NCI-H2171 (cell line): Measurements from ENCODE around the gene AGBL4.

ENCODE experiments used
- DNase-seq: peaks from one replicate; lab custom pipeline; 2025; lab: John Stamatoyannopoulos, UW

Gene AGBL4

DNA sequence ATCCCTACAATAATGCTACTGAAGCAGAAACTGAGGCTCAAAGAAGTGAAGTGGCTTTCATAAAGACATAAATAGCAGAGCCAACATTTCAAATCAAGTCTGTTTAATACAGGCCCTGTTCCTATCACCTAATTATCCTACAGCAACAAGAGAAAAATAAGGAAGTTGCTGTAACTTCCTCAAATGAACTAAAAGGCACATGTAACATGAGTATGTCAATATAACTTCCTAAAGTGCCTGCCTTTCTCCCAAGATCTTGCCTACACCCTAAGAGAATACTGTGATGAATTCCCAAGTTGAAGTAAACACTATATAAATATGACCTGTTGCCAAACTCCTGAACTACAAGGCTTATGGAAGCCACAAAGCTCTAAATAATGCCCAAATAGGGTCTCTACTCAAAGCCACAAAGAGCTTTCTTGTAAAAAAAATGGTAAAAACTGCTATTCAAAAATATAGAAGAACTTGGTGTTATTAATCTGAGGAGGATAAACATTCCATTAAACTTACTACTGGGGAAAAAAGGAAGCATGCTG, 1255.7 kb downstream of the AGBL4 start:
- no peak for DNase-seq

DNA sequence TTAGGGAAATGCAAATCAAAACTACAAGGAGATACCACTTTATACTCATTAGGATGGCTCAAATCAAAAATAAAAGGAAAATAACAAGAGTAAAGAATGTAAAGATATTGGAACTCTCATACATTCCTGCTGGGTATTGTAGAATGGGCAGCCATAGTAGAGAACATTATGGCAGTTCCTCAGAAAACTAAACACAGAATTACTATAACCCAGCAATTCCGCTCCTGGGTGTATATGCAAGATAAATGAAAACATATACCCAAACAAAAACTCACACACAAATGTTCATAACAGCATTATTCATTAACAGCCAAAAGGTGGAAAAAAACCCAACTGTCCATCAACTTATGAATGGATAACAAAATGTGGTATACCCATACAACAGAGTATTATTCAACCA, 1258.4 kb downstream of the AGBL4 start:
- no peak for DNase-seq

DNA sequence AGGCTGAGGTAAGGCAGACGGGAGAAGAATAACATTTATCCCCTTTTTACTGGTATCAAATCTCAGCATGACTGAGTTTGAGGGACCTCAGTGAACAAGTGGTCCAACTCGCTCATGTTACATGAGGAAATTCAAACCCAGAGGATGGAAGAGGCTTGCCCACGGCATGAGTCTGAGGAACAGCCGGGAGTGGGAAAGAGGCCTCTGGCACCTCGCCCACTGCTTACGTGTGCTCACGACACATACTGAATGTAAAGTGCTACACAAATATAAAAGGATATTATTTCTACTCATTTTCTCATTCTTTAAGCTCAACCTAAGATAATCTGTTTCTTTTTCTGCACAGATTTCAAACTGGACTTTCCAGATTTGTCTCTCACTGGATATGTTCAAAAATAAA, 1261.8 kb downstream of the AGBL4 start:
- no peak for DNase-seq

DNA sequence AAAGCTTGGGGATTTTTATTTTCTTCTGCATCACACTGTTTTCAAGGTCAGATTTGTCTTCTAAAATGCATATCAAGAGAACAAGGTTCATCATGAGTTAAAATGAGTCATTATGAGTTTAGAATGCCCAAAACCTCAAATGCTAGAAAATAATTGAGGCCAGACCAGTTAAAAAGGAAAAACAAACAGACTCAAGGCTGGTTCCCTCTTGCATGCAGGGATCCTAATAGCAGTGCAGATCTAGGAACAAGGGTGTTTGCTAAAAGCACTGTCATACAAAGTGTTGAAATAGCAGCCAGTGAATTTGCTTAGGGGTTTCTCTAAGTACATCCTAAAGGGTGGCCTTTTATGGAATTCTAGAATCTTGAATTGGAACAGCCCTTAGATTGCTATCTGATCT, 1262.3 kb downstream of the AGBL4 start:
- DNase-seq = no peak

DNA sequence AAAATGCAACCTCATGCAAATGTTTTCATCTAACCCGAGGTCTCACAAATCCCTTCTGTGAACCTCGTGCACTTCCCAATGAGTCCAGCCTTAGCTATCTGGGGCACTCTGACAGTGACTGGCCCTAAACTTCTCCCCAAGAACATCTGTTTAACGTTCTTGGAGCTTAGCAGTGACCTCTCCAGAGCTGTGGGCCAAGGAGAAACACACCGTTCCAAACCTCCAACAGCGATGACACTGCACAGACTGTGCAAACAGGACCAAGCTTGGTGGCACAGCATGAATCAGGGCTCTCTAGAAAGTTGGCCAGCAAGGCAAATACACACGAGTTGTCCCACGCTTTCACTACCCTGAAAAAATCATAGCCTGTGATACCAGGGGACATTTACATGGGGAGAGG, 1262.9 kb downstream of the AGBL4 start:
- no peak for DNase-seq

DNA sequence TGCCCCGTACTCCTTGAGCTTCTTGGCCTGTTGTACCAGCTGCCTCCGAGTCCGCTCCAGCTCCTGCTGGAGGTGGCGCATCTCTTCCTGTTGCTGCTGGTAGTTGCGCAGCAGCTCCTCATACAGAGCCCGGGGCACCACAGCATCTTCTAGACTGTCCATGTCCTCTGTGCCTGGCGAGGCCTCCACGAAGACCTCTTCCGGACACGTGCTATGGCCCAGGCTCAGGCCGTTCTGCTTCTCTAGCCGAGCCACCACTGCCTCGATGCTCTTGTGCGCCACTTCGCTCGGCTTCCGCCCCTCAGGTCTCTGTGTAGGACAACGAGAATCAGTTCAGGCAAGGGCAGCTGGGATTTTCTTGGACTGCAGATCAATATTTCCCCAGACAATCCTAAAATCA, 1264.8 kb downstream of the AGBL4 start:
- DNase-seq = no peak

DNA sequence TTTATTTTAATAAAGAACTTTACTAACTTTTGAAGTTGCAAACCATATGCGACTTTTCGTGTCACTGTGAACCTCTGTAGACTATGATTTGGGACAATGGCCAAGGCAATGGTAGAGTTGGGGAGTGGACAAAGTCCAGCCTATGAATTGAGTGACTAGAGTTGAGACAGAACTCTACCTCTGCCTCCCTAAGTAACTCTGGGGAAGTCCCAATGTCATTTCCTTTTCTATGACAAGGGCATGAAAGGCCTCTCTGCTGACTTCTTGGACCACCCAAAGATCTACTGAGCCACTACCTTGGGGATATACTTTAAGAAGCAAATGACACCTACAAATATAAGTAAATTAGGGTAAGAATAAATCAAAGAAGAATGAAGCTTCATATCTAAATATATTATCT, 1266.4 kb downstream of the AGBL4 start:
- no peak for DNase-seq

DNA sequence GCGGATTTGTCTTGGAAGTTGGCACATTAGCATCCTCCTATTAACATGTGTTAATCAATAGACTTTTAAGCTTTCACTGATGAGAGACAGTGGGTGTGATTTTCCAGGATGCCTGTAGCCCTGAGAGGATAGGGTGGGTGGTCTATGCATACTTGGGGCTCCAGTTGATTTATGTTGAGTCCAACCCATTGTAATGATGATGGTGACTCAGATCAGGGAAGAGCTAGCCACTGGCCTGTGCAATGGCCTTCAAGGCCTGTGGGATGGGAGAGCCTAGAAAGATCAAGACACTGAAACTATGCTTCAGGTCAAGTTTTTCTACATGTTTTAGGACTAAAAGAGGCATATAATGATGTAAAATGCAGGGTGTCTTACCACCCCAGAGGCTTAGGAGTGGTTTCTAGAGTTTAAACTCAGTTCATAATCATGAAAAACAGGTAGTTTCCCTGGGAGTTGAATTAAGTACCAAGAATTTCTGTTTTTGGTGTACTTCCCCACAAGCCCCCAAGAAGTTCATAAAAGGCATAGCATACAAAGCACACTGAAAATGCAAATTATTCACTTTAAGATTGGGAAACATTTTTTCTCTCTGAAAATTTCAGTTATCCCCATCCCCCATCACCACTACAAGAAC, 1267.0 kb downstream of the AGBL4 start:
- DNase-seq = no peak

DNA sequence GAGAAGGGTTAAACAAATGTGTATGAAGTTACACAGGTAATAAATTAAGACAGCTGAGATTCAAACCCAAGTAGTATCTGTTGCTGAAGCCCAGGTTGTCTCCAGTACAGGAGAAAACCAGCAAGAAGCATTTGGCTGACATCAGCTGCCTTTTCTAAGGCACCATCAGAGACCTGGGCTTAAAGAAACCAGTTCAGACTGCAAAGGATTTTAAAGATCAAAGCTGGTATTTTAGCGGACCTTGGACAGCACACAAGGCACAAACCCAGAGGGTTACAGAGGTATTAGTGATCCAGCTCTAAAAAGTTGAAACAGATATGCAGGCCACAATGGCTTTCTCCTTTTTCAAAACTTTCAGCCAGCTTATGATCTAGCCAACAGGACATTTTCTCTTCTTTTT, 1270.5 kb downstream of the AGBL4 start:
- DNase-seq = no peak

DNA sequence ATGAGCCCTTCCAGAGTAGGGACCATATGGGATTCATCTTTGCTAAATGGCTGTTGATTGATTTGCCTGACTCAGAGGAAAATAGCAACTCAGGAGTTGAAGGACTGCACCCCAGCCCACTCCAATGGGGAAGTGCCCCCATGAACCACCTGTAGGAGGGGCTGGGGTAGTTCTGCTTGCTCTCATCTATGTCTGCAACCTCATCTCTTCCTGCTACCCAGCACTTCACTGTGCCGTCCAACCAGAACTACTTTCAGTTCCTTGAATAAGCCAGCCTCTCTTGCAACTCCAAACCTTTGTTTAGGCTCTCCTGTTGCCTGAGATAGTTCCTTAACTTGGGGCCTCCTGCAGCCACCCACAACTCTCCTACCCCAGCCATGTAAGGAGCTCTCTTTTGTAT, 1273.6 kb downstream of the AGBL4 start:
- DNase-seq = no peak

DNA sequence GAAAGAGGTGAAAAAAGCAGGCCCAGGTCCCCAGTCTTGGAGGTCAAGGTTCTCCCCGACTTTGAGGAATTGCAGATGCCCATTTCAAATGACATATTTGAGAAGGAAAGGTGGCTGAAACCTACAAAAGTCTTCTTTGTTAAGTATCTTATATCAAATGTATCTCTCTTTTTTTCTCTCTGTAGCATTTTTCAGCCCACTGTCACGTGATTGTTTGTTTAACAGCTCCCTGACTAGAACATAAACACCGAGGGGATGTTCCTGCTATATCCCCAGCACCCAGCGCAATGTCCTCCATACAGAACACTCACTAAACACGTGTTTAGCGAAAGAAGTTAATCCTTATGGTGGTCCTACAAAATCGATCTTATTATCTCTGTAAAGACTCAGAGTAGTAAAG, 1274.7 kb downstream of the AGBL4 start:
- no peak for DNase-seq

DNA sequence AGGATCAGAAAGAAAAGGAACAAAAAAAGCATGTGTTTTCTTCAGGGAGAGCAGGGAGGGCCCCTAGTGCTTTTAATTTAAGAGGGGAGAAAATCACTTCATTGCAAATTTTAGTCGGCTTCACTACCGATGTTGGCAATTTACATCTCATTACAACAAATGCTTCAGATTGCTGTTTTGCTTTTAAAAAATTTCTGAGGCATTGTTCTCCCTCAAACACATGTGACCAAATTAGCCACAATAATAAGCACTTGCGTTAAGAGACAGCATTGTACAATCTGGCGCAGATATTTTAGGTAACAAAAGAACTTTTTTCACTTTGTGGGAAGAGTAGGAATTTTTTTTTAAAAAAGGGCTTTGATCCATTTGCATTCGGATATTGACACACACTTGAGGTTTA, 1276.8 kb downstream of the AGBL4 start:
- DNase-seq = no peak

DNA sequence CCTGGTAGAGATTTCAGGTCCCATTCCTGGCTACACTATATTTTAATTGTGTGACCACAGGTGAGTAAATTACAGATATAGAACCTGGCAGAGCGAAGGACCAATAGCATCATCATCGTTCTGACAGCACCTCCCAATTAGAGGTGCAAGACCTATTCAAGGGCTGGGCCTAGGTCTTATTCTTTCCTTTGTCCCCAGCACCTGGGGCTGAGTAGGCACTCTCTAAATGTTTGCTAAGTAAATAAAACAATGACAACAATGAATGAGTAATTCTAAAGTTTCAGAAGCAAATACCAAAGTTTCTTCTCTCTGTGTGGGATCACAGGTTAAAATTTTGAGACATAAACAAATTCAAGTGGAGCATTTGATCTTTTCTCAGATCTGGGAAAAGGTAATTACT, 1279.7 kb downstream of the AGBL4 start:
- DNase-seq = no peak

DNA sequence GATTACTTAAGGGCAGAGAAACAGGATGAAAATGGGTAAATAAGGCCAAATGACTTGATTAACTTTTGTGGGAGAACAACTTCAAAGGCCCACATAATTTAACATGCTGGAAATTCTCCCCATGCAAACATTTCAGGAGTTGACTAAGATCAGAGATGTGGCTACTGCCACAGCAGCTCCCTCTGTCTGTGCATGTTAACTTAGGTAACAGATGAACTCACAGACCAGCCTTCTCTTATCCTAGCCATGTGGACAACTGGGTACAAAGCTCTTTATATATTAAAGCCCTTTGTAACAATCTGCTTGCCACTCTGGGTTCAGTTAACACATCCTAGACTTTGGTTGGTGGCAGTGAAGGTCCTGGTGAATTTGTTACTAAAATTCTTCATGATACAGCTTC, 1280.3 kb downstream of the AGBL4 start:
- no peak for DNase-seq

DNA sequence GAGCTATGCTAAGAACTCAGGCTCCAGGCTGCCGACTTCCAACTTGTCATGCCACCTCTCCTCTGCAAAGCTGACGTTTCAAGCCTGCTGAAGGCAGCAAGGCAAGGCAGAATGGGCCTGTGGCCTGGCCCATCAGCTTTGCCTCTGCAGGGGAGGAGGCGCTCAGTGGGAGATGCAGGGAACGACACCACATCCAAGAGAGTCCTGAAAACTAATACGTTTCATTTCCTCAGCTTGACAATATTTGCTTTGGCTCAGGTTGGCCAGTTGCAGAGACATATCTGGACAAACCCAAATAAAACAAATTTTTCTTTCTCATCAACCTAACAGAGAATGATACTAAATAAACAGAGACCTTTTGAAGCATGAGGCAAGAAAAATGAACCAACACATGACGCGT, 1282.4 kb downstream of the AGBL4 start:
- no peak for DNase-seq

DNA sequence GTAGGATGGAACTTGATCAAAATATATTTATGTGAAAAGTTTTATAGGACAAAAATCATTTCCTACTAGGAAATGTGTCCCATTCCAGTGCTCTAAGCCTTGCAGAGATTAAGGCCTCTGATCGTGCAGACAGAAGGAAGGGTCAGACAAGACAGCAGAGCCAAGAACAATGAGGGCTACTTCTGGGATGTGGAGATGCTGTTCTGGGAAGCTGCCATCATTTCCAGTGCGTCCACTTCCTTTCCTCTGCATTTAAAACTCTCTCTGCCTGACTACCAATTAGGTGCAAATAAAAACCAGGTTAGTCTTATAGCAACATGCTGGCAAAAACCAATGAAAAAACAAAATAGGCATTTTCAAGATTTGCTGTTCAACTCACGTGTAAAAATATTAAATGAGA, 1283.1 kb downstream of the AGBL4 start:
- no peak for DNase-seq

DNA sequence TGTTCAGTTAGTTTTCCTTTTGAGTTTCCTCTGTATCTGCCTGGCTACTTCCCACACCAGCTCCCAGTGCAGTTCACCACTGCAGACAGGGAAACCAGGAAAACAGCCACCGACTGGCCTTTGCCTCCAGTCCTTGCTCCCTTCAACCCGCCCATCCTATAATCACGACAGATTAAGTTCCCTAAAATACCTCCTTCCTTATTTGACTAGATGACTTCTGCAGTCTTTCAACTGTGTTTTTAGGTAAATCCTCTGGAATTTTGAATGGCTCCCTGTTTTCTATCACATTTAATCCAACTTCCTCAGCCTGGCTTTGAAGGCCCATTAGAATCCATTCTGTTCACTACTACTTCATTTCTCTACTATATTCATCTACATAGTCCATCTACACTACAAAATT, 1284.7 kb downstream of the AGBL4 start:
- no peak for DNase-seq

DNA sequence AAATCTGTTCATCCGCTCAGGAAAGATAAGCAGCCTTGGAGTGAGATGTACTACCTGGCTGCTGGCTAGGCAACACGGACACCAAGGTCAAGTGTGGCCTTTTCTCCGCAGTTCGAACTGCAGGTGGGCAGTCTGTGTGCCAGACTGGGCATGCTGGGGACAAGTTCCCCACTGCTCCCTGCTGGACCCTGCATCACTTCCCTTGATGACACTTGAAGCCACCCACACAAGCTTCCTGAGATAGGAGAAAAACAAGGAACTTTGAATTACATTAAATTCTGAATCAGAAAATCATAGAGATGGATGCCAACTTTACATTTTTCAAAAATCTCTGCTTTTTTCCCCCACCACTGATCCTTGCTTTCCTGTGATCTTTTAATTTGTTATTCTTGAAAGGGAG, 1285.4 kb downstream of the AGBL4 start:
- no peak for DNase-seq

DNA sequence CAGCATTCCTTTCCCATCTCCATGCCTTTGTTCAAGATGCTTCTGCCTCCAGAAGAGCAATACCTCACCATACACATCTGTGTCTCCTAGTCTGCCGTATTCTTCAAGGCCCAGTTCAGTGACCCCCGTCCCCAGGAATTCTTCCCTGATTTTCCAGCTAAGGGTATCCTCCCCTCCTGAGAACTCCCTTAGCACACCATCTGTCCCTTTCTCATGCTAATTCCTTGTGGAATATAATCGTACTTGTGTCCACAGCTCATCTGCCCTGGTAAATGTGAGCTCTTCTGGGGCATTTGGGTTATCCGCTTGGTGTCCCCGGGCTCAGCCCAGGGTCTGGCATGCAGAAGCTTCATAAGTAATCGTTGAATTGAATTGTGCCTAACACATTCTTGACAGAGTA, 1288.0 kb downstream of the AGBL4 start:
- DNase-seq = peak; percentile 14

DNA sequence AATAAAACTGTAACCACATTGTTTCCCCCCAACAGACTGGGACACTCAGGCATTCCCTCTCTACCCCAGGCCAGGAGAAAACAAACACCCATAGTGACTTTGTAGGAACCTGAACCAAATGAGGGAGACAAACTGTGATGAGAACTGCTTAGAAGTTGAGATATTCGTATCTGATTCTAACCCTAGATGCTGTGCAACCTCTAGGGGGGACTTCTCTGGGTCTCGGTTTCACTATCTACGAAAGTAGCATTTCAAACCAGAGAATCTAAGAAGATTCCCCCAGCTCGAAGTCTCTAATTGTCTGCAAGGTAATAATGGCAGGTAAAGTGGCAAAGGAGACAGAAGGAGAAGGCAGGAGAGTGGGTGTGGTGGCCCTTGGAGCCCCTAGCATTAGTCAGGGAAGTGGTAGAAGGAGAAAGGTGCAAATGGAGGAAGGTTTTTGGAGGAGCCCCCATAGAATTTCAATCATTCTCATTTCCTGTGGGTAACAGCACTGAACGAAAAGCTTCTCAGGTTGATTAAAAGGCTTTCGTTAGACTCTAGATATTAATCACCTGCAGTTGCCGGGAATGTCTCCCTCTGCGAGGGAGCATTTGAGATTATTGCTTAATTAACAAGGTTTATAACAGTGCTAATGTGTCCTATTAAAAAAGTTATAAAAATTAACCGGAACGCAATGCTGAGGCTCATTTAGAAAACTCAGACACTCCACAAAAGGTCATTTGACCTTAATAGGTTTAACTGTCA, 1293.4 kb downstream of the AGBL4 start:
- no peak for DNase-seq

DNA sequence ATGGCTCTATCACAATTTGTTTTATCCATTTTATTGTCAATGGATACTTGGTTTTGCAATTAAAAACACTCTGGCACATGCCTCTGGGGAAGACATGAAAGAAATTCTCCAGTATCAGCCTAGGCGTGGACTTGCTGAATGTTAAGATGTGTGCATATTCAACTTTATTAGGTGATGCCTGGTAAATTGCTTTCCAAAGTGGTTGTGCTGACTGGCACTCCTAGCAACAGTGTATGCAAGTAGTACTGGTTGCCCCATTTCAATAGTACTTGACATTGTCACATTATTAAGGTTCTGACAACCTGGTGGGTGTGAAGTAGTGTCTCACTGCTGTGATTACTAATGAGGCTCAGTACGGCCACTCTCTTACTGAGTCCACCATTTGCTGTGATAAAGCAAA, 1295.2 kb downstream of the AGBL4 start:
- DNase-seq = no peak

DNA sequence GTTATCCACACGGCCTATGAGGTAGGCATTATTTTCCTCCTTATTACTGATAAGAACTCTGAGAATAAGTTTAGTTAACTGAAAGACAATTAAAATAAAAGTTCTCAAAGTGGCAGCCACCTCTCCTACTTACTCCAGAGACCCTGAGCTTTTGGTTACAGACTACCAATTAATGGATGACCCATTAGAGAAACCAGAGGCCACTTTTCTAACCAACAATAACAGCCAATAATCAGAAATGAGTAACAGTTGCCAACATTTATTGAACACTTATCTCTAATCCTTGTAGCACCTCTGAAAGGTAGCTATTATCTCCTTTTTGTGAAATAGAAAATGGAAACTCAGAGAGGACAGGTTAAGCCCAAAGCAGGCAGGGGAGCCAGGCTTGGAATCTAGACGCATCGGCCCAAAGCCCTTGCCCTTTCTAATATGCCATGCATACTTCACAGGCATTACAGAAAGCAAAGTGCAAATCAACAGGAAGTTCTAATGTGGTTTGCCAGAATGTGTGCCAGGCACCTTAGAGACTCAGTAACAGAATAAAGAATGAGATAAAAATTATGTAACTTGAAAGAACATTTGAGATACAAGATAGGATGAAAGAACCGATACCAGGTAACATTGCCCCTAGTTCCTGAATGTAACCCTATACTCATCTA, 1297.1 kb downstream of the AGBL4 start:
- DNase-seq = no peak

DNA sequence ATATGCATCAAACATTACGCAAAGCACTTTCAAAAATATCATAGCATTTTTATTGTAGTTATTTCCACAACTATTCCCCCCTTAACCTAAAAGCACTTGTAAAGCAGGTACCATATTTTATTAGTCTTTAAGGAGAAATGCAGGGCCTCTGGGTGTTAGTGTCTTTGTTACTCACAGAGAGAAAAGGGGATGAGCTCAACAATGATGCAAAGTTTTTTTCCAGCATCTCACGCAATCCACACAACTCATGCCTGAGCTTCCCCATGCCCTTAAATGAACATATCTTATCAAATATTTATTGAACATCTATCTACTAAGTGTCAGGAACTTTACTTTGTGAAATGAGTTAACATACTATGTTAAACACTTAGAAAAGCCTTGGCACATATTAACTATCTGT, 1297.6 kb downstream of the AGBL4 start:
- no peak for DNase-seq
